Large intestine (tissue), 3 donors: ENCODE data around the gene PSMB11. TPM values are rescaled to one million over a fixed set of nuclear protein-coding genes. Genes with fewer than 3 reads are reported as not detected.
A peak's percentile ranks its signal among the peaks of the same experiment; 100 is the strongest.
"Not testable (repeated sequence)": the region's sequence is repeated elsewhere in the genome, so short reads cannot be mapped to it uniquely, and the experiment has no call there.

ENCODE experiments used
- DNase-seq, 2 donors: peaks; one replicate each; pipeline versions ENCODE4 v3.0.0 to v3.0.0-alpha.2; 2013
- H3K27ac ChIP-seq: one replicate; pipeline ENCODE4 v1.5.1; 2013; ENCODE audit warnings: low read length
- H3K27me3 ChIP-seq: 2 replicates; pipeline ENCODE4 v1.6.1; 2013; ENCODE audit warnings: low read length; ENCODE audit not compliant: control insufficient read depth, insufficient read depth
- H3K36me3 ChIP-seq: 2 replicates; pipeline ENCODE4 v1.6.1; 2013; ENCODE audit warnings: low read length; ENCODE audit not compliant: control insufficient read depth, insufficient read depth
- H3K4me1 ChIP-seq: one replicate; pipeline ENCODE4 v1.6.1; 2013; ENCODE audit warnings: low read length; ENCODE audit not compliant: control insufficient read depth, insufficient read depth
- H3K4me3 ChIP-seq: one replicate; pipeline ENCODE4 v1.5.1; 2013; ENCODE audit warnings: low read length
- H3K9me3 ChIP-seq: one replicate; pipeline ENCODE4 v1.6.1; 2013; ENCODE audit warnings: mild to moderate bottlenecking, low read depth, low read length, moderate library complexity; ENCODE audit not compliant: control insufficient read depth
- WGBS: methylation state at CpG from one replicate; pipeline ENCODE4 v1.1.5; 2013; ENCODE audit warnings: low lambda C conversion rate; ENCODE audit not compliant: insufficient coverage; 5-methylcytosine and 5-hydroxymethylcytosine counted together
- polyA plus RNA-seq: library from polyadenylated mRNA; unstranded; fragments of 120-200 nt; gene quantifications from one replicate; pipeline ENCODE4 v1.2.1, GENCODE V29; 2013

Gene PSMB11
- polyA plus RNA-seq, 1 donor = not detected

DNA sequence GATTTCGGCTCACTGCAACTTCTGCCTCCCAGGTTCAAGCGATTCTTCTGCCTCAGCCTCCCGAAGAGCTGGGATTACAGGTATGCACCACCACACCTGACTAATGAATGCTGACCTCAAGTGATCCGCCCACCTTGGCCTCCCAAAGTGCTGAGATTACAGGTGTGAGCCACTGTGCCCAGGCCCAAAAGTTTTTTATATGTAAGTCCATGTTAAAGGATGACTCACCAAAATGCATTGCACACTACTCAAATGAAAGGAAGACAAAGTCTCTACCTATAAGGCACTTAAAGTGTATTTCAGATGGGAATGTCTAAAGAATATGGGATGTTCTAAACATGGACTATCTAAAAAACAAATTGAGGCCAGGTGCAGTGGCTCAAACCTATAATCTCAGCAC lies 37.7 kb upstream of the PSMB11 start:
- not testable (repeated sequence) for H3K27me3 ChIP-seq, H3K36me3 ChIP-seq, H3K4me3 ChIP-seq, H3K4me1 ChIP-seq, DNase-seq, H3K9me3 ChIP-seq, H3K27ac ChIP-seq
- WGBS = no CpG with 5 or more reads among the region's 4 CpGs

DNA sequence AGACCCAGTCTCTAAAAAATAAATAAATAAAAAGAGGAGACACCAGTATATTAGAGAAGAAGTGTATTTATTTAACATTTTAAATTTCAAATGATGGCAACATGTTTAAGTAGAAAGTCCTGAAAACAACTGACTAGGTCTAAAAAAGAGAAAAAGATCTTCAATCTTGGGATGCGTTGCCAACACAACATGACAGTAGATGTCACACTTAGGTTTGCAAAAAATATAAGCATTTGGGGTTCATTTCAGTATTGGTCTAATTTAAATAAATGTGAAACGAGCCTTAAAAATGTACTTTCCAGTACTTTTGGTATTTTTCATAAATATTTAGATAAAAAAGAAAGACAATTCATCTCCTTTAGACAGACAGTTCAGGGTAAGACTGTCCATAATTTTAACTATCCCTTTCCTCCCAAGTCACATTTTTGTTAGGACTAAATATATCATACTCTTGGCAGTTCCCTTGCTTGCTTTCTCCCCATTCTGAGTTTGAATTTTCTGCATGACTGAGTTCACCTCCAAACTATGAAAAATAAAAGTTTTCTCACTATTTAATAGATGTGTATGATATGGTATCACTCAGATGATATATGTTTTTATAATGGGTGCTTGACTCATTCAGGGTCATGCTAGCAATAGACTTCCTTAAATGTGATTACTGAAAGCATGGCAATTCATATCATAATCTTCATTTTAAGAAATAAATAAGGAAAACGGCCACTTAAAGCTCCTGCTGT lies 36.4 kb upstream of the PSMB11 start:
- Histone ChIP-seq H3K27ac (peak overlapping the region; percentile 88), H3K4me3 (peak overlapping the region; percentile 66), H3K36me3 (no peaks in the 10 kb centered on the region), H3K4me1 (peaks cover 8% of the 10 kb centered on the region), H3K27me3 (no peaks in the 10 kb centered on the region), H3K9me3 (no peaks in the 10 kb centered on the region)
- 0% methylated on average over 1 of the region's 3 CpGs for WGBS
- DNase-seq = no peak

DNA sequence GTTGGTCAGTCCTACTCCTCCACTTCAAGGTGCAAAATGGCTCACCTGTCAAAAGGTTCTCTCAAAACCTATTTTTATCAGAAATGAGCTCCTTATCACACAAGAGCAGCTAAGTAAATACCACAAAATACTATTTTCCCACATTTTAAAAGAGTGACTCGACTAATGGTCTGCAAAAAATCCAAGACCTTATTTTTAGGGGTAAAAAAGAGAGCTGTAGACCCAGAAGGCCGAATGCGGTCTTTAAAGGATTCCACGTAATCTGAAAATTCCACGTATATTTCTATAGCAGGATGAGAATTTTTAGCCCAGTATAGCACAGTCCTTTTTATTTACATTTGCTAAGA lies 35.9 kb upstream of the PSMB11 start:
- peaks cover 8% of the 10 kb centered on the region for H3K4me1 ChIP-seq
- WGBS = 80% methylated on average over 2 of the region's 5 CpGs
- H3K9me3 ChIP-seq = no peaks in the 10 kb centered on the region
- no peak for DNase-seq
- H3K27me3 ChIP-seq = no peaks in the 10 kb centered on the region
- peak overlapping the region; percentile 66 for H3K4me3 ChIP-seq
- peak overlapping the region; percentile 88 for H3K27ac ChIP-seq
- no peaks in the 10 kb centered on the region for H3K36me3 ChIP-seq

DNA sequence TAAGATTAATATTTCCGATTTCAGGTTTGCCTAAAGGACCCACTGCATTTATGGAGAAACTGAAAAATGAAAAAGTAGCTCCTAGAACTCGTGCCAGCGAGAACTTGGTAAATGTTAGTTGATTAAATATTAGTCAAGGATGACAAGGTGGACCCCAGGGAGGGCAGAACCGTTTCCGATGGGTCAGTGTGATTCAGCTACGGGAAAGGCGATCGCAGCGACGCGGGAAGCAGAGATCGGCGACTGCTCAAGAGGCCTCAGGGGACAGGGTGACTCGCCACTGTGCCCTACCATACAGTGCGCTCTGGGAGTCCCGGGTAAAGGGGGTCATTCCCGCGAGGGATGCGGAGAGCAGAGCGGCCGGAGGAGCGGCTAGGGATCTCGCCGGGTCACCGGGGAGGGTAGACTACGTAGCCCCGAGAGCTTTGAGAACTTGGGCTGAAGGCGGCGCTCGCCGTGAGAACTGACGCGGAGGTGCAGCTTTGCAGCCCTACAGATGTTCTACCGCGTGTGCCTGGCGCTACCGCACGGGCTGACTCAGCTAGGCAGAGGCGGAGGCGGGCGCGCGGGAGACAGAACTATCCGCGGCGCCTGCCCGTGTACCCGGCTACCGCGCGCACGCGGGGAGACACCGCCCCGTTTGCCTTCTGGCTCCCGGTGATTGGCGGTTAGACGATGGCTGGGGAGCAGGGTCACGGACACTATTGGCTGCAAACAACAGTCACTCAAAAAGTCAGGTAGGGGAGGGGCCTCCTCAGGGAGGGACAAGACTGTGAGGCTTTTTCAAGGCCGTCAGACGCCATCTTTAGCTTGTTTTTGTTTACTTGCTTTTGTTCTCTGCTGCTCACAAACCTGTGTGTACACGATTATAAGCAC lies 35.2 kb upstream of the PSMB11 start:
- Histone ChIP-seq H3K27me3 (no peaks in the 10 kb centered on the region), H3K36me3 (no peaks in the 10 kb centered on the region), H3K4me3 (peak overlapping the region; percentile 66), H3K4me1 (peaks cover 8% of the 10 kb centered on the region), H3K9me3 (no peaks in the 10 kb centered on the region), H3K27ac (peak overlapping the region; percentile 88)
- 0% methylated on average over 1 of the region's 62 CpGs for WGBS
- peak; percentile 98 to 99 for DNase-seq

DNA sequence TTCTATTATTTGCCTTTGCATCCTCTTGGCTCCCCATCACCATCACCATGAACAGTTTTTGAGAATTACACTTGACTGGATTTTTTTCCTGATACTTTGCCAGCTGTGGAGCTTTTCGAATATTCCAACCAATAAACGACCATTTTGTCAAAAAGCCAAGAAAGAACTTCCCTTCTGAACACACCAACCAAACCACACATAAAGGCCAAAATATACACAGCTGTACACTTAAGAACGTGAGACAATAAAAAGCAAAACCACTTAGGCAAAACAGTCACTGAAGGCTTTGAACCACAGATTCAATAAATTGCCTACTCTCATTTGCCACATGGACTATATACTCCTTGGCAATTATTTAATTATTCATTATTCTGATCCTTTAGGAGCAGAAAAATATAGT lies 33.2 kb upstream of the PSMB11 start:
- H3K27ac ChIP-seq = no peak overlapping the region
- no peaks in the 10 kb centered on the region for H3K9me3 ChIP-seq
- no peak for DNase-seq

DNA sequence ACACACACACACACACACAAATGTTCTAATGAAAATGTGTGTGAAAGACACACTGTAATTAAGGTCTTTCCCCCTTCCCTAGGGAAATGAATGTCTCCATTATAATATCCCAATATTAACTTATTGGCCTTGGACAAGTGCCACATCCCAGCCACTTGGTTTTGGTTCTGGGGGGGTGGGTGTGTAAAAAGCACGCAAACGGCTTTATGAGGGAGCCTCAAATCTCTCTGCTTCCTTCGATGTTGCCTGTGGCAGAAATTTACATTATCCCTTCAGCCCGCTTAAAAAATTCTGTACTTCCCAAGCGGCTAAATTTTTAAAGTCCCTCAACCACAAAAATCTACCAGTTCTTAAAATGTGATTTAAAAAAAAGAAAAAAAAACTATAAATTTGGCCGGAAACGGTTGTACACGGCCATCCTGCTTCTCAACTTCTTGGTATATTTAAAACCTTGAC lies 32.5 kb upstream of the PSMB11 start:
- no peak for DNase-seq
- Histone ChIP-seq H3K4me3 (peak overlapping the region; percentile 61), H3K27me3 (no peaks in the 10 kb centered on the region), H3K4me1 (peaks cover 8% of the 10 kb centered on the region), H3K36me3 (no peaks in the 10 kb centered on the region), H3K9me3 (no peaks in the 10 kb centered on the region), H3K27ac (peak overlapping the region; percentile 82)
- 36% methylated on average over 5 of the region's 8 CpGs for WGBS

More for the DNA sequence above, 33.2 kb upstream of the PSMB11 start:
- H3K4me1 ChIP-seq = peaks cover 8% of the 10 kb centered on the region
- H3K27me3 ChIP-seq = no peaks in the 10 kb centered on the region
- WGBS = no CpG with 5 or more reads among the region's 3 CpGs
- H3K36me3 ChIP-seq = no peaks in the 10 kb centered on the region
- H3K4me3 ChIP-seq = no peak overlapping the region

DNA sequence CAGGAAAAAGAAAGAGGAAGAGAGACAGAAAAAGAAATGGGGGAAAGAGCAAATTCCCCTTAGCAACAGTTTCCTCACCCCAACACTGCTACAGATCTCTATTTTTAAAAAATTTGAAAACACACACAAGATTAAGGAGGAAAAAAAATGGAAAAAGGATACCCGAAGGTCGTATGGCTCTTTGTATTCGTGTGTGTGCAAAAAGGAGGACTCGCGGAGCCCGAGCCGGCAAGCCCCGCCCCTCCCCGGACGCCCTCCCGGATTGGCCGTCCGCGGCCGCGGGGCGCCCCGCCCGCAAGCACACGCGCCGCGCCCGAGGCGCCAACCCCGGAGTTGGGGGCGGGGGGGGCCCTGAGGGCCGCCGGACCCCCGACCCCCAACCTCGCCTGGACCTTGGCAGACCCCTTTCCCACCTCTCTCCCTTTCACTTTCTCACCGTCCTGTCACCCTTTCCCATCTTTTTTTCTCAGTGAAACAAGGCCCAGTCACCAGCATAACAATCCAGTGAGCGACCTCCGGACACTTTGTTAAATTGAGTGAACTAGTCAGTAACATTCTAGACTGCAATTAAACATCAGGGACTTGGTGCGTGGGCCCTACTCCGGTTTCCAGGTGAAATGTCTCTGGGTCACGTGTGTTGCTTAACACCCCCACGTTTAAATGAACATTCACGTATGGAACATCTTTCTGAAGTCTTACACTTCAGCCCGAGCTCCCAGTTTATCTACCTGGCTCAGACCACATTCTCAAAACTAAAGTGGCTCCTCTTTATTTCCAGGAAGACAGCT lies 31.9 kb upstream of the PSMB11 start, which contains the start of gene C14orf93:
TSS of gene C14orf93 (minus strand) at position 205 of the 788 bp plus-strand sequence. CDS start 11,120 bp downstream, outside the sequence.
- Histone ChIP-seq H3K27me3 (no peaks in the 10 kb centered on the region), H3K36me3 (no peaks in the 10 kb centered on the region), H3K4me3 (peak within 1 kb of the TSS; percentile 61), H3K9me3 (no peaks in the 10 kb centered on the region), H3K4me1 (peaks cover 8% of the 10 kb centered on the region), H3K27ac (peak within 1 kb of the TSS; percentile 82)
- 10% methylated on average over 2 of the region's 40 CpGs for WGBS
- peak; percentile 75 to 88 for DNase-seq

DNA sequence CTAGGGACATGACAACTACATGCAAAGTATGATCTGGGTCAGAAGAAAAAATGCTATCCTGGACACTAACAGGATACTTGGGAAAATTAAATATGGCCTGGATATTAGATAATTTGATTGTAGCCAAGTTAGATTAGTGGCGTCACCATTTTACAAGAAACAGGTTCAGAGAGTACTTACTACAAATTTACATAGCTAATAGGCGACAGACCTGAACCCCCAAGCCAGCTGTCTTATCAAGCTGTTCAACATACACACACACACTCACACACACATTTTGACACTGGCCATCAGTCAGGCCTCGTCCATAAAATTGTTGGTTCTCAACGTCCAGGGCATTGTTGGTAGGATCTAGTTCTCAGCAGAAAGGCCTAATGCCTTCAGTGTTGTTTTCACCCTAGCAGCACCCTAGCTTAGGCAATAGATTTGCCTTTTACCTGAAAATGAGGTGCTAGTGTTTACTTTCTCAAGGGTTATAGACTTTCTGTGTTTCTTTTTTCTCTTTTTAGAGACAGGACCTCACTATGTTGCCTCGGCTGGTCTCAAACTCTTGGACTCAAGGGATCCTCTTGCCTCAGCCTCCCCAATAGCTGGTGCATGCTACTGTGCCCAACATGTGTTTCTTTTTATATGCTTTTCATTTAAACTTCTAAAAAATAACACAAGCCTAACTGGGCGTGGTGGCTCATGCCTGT lies 28.8 kb upstream of the PSMB11 start:
- Histone ChIP-seq H3K27ac (no peak overlapping the region), H3K36me3 (no peaks in the 10 kb centered on the region), H3K4me3 (no peak overlapping the region), H3K9me3 (no peaks in the 10 kb centered on the region), H3K27me3 (no peaks in the 10 kb centered on the region), H3K4me1 (peaks cover 3% of the 10 kb centered on the region)
- no peak for DNase-seq
- no CpG with 5 or more reads among the region's 6 CpGs for WGBS

DNA sequence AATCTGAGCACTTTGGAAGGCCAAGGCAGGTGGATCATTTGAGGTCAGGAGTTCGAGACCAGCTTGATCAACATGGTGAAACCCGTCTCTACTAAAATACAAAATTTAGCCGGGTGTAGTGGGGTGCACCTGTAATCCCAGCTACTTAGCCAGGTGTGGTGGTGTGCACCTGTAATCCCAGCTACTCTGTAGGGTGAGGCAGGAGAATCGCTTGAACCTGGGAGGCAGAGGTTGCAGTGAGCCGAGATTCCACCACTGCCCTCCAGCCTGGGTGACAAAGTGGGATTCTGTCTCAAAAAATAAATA lies 28.3 kb upstream of the PSMB11 start:
- WGBS = 100% methylated on average over 1 of the region's 5 CpGs
- not testable (repeated sequence) for H3K4me3 ChIP-seq, H3K4me1 ChIP-seq, H3K27me3 ChIP-seq, H3K27ac ChIP-seq, DNase-seq, H3K9me3 ChIP-seq, H3K36me3 ChIP-seq

DNA sequence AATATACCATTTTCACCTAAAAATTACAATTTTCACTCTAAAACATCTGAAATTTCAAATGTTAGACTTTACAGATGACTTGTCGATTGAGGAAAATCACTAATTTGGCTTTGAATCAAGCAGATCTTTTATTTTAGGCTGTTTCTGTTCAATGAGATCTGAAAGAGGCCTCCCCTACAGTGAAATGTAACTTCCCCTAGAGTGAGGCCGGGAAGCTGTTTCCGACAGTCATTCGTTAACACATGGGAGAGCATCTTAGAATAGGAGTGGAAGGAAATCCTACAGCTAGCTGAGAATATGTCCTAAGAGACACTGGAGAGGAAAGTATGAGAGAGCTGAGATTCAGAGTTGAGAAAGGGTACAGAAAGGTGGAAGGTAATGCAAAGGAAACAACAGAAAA lies 26.4 kb upstream of the PSMB11 start:
- Histone ChIP-seq H3K9me3 (no peaks in the 10 kb centered on the region), H3K27ac (no peak overlapping the region), H3K27me3 (no peaks in the 10 kb centered on the region), H3K36me3 (no peaks in the 10 kb centered on the region), H3K4me3 (no peak overlapping the region), H3K4me1 (no peaks in the 10 kb centered on the region)
- DNase-seq = no peak
- no CpG with 5 or more reads among the region's 4 CpGs for WGBS
